Cardiac fibroblast (primary cell): Measurements from ENCODE around the gene VDAC1.

Experiments
- DNase-seq, 2 donors: peaks; one replicate each; pipeline versions ENCODE4 v3.0.0 to v3.0.0-alpha.2; 2010; ENCODE audit warnings: low read depth in 2 of 2
- H3K4me3 ChIP-seq, 2 donors: replicated peaks in 1 of 2; 1 replicate in 1 of 2; 2 replicates in 1 of 2; pipeline ENCODE4 v1.5.1; 2011; ENCODE audit warnings: low read depth in 2 of 2, low read length in 2 of 2, mild to moderate bottlenecking in 2 of 2, moderate library complexity in 1 of 2
- CTCF ChIP-seq: IDR thresholded peaks from one replicate; pipeline ENCODE4 v1.5.1; 2011; ENCODE audit warnings: low read depth, mild to moderate bottlenecking, low read length, inconsistent platforms

Gene VDAC1

GRCh38 chr5:133948721-133949120, 56.1 kb downstream of the VDAC1 start:
- no peak overlapping the region for H3K4me3 ChIP-seq
- TF ChIP-seq CTCF = no peak
- no peak for DNase-seq

- no peak for DNase-seq
- no peak for TF ChIP-seq CTCF
- no peak overlapping the region for H3K4me3 ChIP-seq
Observed at GRCh38 chr5:133947431-133947841, 57.3 kb downstream of the VDAC1 start.

GRCh38 chr5:133945568-133945967, 59.2 kb downstream of the VDAC1 start:
- H3K4me3 ChIP-seq = no peak overlapping the region
- TF ChIP-seq CTCF = no peak
- DNase-seq = no peak

GRCh38 chr5:133944263-133945185, 60.3 kb downstream of the VDAC1 start:
- TF ChIP-seq CTCF = peak; percentile 74
- DNase-seq = peak; percentile 65 to 70
- H3K4me3 ChIP-seq = no peak overlapping the region

GRCh38 chr5:133943475-133943817, 61.3 kb downstream of the VDAC1 start:
- no peak overlapping the region for H3K4me3 ChIP-seq
- TF ChIP-seq CTCF = no peak
- no peak for DNase-seq

GRCh38 chr5:133942614-133943474, 61.9 kb downstream of the VDAC1 start:
- DNase-seq = no peak
- TF ChIP-seq CTCF = no peak
- no peak overlapping the region for H3K4me3 ChIP-seq
